G401 (cell line): Measurements from ENCODE around the gene MICAL3. TPM values are rescaled to one million over a fixed set of nuclear protein-coding genes. Genes with fewer than 3 reads are reported as not detected.
"Not testable (repeated sequence)": the region's sequence is repeated elsewhere in the genome, so short reads cannot be mapped to it uniquely, and the experiment has no call there.

Experiments
- DNase-seq: peaks from one replicate; pipeline ENCODE4 v3.0.0-alpha.2; 2015; ENCODE audit warnings: low spot score
- in situ Hi-C: cut with HindIII; loops from 2 replicates; pipeline ENCODE4 v1.10.0; 2016; ENCODE audit warnings: low sequenced_read_pairs, mixed read lengths
- total RNA-seq: library from RNA; depleted of rRNA; stranded (reverse); fragments of >200 nt; shearing (Covaris generic); gene quantifications from 2 replicates; pipeline ENCODE4 v1.2.3, GENCODE V29; 2014

Gene MICAL3
- total RNA-seq, 1 experiment from 2014 or later: 5.3 TPM

DNA sequence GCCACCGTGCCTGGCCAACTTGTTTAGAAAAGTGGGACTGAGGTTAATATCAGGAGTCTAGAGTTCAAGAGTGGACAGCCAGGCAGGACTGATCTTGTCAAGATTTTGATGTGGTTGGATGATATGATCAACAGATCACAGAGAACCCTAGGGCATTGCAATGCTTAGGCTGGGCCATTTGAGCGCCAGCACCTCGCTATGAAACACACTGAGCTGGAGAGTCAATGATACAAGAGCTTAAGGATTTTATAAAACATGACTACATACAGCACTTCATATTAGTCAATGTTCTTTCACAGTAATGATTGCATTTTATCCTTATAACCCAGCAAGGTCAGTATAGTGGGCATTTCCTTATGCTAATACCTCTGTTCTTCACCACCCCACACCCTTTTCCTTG is 38.1 kb upstream of the MICAL3 start:
- in situ Hi-C loops: no loop called here

DNA sequence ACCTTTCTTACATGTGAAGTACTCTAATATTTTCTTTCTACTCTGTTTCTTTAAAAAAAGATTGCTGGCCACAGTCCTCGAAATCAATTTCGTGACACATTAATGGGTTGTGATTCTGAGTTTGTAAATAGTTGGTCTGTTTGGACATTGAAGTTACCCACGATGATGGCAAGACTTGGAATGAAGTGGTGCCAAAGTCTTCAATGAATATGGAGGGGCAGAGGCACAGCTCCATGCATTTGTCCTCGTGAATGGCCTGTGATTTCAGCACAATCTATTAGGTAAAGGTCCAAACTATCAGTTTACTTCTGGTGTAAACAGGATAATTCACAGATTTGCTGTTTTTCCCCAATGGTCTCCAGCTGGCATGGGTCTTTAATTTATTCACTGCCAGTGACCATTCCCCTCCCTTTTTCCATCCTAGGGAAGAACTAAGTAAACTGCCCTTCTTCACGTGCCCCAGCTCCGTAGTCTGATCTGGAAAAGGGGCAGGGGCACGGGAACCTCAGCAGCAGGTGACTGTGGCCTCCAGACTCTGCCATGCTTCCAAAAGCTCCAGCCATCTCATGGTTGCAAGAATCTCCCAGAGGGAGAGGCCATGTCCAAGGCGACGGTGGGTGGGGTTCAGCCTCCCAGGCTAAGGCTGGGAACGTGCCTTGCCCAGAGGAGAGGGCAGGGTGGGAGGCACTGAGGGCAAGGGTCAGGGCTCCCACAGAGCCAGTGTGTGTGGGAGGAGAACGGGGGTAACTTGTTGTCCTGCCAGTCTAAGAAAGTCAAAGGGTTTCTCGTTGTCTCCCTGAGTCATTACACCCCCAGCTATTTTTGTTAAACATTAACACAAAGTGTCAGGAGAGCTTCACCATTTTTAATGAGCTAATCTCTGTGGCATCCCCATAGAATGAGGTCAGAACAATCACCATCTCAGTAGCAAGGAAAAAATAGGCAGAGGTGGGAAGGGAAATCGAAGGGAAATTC is 36.6 kb upstream of the MICAL3 start:
- DNase-seq: no peak
- in situ Hi-C loops: no loop called here

More for the DNA sequence above, 38.1 kb upstream of the MICAL3 start:
- no peak for DNase-seq

DNA sequence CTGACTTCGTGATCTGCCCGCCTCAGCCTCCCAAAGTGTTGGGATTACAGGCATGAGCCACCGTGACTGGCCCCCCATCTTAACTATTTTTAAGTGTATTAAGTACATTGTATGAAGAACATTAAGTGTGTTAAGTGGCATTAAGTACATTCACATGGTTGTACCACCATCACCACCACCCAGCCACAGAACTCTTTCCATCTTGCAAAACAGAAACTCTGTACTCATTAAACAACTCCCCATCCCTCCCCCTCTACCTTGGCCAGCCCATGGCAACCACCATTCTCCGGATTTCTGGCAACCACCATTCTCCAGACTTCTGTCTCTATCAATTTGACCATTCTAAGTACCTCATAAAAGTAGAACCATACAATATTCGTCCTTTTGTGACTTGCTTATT is 35.6 kb upstream of the MICAL3 start:
- in situ Hi-C loops: no loop called here
- DNase-seq: no peak

DNA sequence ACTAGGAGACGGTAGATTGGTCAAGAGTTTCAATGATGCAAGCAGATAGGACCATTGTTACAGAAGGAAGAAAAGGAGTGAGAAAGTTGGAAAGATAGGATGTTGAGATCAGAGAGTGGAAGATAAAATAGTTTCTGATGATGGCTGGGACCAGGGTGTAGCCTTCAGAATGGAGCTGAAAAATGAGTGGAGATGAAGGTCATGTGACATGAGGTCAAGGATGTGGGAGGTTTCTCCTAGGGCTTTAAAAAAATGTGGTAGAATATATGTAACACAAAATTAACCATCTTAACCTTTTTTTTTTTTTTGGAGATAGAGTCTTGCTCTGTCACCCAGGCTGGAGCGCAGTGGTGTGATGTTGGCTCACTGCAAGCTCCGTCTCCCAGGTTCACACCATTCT is 35.1 kb upstream of the MICAL3 start:
- DNase-seq: no peak
- in situ Hi-C loops: no loop called here

DNA sequence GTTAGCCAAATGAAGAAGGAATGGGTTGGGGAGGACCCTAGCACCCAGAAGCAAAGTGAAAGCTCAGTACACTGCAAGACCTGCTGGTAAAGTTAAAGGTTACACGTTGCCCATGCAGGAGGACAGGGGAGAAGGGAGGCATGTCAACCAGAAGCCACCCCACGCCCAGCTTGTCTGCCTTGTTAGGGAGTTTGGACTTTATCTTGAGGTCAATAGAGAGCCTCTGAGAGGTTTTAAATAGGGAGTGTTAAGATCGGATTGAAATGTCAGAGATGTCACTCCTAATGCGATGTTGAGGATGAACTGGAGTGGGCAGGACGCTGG is 34.7 kb upstream of the MICAL3 start:
- no peak for DNase-seq
- in situ Hi-C loops: no loop called here

DNA sequence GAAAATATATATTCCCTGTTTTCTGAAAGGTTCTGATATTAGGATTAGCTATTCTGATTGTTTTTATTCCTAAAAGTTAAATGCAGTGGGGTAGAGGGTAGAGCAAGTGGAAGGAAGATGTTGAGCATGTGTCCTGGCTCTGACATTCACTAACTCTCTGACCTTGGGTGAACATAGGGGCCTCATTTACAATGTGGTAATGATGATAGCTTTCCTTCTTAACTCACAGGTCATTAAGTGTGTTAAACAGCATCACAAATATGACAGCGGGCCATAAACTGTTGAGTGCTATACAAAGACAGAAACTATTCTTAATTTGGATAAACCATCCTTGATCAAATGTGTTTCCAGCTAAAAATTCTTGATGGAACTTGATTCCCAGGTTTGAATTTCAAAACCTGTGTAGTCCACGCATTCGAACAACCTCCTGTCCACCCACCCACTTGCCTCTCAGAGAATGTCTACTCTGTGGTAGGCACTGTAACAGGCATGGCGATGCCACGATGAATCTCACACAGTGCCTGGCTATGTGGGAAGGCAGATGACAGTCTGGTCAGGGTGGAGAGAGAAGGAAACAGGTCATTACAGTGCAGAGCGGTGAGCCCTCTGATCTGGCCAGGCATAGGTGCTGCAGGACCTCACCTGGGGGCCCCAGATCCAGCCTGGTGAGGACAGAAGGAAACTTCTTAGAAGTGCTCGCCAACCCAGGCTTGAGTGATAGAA is 34.2 kb upstream of the MICAL3 start:
- no peak for DNase-seq
- in situ Hi-C loops: no loop called here

DNA sequence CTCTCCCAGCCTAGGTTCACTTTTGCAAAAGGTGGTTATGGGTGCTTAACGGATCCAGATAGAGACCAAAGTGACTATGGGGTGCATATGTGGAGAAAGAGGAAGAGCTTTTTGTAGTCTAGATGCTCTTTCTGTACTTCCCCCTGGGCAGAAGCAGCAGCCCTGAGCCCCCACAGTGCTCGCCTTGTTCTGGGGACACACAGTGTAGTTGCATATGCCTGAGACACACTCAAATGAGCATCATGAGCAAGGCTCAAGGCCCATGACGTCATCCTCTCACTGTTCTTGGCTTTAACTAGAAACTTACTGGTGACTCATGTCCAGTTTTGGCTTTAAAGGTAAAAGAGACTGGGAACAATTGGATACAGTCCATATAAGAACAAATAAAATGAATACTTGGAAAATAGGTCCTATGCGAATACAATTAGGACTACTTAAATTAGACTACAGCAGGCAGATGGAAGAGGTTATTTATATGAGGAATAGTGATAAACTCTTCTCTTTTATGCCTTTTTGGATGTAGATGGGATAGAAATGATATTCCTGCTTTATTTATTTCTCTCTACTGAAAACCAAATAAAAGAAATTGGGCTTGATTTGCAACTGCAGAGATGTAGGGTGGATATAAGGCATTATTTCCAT is 33.3 kb upstream of the MICAL3 start:
- DNase-seq: peak; percentile 85
- in situ Hi-C loops: no loop called here

DNA sequence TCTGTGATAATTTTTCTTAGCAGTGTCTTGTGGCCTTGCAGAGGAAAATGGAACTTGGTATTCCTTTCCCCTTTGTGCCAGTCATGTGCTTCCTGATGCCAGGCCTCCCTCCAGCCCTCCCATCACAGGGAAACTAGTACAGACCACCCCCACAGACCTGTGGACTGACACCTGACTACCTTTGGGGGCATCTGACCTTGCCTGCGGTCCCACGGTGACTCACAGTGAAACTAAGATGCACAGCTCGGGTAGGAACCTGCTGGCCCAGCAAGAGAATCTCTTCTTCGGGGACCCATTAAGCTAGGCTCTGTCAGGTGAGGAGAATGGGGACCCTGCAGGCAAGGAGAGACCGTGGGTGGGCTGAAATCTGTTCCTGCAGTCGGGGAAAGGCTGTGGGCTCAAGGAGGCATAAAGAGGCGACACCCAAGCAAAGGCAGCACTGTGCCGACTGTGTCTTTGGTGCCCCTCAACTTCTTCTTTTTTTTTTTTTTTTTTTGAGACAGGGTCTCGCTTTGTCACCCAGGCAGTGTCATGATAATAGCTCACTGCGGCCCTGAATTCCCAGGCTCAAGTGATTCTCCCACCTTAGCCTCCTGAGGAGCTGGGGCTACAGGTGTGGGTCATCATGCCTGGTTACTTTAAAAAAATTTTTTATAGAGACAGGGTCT is 32.6 kb upstream of the MICAL3 start:
- in situ Hi-C loops: no loop called here
- DNase-seq: no peak

DNA sequence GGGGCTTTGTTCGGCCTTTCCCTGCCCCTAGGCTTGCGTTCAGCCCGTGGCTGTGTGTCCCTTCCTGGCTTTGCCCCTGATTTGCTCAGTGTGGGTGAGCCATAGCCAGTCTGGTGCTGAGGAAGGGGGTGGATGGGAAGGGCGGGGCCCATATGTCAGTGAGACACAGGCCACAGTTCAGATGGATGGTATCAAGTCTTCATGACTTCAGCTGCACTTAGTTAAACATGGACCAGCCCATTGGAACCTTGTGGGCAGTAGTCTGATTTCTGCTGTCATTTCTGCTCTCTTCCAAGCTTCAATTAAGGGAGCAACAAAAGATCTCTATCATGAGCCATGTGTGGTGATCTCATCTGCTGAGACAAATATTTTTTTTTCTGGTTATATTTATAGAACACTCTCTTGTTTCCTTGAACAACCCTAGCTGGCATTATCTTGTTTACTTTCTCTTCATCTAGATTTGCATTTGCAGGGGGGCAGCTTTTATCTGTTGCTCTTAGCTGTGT is 31.9 kb upstream of the MICAL3 start:
- DNase-seq: peak; percentile 66
- in situ Hi-C loops: no loop called here

DNA sequence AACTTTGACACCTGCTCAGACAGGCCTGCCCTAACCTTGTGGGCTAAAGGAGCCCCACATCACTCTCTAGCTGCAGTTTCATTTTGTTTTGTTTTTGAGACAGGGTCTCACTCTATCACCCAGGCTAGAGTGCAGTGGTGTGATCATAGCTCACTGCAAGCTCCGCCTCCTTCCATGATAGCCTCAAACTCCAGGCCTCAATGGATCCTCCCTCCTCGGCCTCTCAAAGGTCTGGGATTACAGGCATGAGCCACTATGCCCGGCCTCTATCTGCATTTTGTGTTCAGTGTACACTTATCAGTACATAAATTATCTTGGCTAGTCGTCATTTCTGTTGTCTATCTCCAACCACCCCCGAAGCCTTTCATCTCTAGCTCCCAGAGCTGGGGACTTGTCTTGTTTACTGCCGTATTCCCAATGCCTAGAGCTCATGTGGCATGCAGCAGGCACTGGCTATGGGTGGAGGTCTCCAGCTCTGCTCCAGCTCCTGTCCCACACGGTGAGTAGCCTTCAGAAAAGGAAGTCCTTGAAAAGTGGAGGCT is 31.3 kb upstream of the MICAL3 start:
- in situ Hi-C loops: no loop called here

DNA sequence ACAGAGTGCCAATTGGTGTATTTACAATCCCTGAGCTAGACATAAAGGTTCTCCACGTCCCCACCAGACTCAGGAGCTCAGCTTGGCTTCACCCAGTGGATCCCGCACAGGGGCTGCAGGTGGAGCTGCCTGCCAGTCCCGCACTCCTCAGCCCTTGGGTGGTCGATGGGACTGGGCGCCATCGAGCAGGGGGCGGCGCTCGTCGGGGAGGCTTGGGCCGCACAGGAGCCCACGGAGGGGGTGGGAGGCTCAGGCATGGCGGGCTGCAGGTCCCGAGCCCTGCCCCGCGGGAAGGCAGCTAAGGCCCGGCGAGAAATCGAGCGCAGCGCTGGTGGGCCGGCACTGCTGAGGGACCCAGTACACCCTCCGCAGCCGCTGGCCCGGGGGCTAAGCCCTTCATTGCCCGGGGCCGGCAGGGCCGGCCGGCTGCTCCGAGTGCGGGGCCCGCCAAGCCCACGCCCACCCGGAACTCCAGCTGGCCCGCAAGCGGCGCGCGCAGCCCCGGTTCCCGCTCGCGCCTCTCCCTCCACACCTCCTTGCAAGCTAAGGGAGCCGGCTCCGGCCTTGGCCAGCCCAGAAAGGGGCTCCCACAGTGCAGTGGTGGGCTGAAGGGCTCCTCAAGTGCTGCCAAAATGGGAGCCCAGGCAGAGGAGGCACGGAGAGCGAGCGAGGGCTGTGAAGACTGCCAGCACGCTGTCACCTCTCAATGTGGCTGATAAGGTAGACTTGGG is 29.0 kb upstream of the MICAL3 start:
- in situ Hi-C loops: not testable (repeated sequence)

More for the DNA sequence above, 31.3 kb upstream of the MICAL3 start:
- DNase-seq: no peak

DNA sequence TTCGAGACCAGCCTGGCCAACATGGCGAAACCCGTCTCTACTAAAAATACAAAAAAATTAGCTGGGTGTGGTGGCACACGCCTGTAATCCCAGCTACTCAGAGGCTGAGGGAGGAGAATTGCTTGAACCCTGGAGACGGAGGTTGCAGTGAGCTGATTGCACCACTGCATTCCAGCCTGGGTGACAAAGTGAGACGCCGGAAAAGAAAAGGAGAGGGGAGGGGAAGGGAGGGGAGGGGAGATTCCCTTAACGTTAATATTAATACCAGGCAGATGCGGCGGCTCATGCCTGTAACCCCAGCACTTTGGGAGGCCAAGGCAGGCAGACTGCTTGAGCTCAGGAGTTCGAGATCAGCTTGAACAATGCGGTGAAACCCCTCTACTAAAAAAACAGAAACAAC is 26.8 kb upstream of the MICAL3 start:
- DNase-seq, in situ Hi-C loops: not testable (repeated sequence)

More for the DNA sequence above, 29.0 kb upstream of the MICAL3 start:
- DNase-seq: not testable (repeated sequence)

DNA sequence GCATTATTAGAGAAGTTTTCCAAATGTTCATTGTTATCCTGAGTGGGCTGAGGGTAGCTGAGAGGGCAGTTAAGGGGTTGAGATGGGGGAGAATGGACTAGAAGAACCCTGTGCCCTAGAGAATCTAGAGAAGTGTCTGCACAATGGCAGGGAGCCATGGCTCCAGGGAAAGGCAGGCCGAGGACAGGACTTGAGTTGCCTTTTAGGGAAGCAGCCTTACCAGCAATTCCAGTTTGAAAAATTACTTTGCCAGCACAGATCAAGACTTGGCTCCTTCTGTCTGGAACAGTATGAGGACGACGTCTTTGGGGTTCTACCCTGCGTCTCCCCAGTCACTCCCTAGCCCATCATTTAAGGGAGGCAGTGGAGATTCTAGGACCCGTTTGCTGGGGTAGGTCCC is 25.7 kb upstream of the MICAL3 start:
- no peak for DNase-seq
- in situ Hi-C loops: no loop called here

DNA sequence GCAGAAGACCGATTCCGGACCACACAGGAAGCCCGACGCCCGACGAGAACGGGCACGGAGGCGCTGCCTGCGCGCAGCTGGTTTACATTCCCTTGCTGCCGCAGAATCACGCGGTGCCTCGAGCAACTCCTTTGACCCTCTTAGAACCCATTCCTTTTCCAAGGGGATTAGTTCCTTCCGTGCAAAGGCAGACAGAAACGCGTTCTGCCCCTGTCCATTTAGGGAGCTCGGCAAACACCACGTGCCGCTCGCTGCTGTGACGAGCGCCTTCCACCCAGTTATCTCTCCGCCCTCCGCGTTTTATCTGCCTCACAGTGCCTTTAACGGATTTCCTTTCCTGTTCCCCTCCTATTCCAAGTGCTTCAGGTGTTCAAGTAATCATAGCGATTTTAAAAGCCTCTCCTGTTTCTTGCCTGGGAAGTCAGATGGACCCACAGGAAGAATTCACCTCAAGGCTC is 24.1 kb upstream of the MICAL3 start:
- in situ Hi-C loops: no loop called here
- DNase-seq: peak; percentile 30

DNA sequence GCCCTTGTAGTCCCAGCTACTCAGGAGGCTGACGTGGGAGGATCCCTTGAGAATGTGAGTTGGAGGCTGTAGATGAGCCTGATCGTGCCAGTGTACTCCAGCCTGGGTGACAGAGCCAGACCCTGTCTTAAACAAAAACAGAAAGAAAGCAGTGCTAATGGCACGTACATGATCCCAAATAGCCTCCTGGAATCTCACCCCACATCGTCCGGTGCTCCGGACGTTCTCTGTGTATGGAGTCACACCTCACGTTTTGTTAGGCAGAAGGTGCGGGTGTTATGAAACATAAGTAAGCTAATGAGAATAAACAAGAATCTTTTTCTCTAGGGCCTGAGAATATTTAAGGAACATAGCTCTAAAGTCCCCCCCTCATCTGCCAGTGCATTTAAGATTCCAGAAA is 23.7 kb upstream of the MICAL3 start:
- in situ Hi-C loops: no loop called here
- DNase-seq: no peak

DNA sequence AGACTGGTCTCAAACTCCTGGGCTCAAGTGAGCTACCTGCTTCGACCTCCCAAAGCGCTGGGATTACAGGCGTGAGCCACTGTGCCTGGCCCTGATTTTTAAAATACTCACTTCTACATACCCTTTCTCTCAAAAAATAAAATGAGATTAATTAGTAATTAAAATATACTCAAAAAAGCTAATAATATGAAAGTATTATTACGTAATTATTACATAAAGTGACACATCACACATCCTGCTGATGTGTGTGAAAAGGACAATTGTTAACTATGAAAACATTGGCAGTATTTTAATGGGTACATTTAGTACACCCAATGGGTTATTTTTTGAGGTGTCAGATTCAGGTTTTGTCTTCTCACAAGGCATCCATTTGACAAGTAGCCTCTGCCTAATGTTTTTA is 21.4 kb upstream of the MICAL3 start:
- no peak for DNase-seq
- in situ Hi-C loops: no loop called here

DNA sequence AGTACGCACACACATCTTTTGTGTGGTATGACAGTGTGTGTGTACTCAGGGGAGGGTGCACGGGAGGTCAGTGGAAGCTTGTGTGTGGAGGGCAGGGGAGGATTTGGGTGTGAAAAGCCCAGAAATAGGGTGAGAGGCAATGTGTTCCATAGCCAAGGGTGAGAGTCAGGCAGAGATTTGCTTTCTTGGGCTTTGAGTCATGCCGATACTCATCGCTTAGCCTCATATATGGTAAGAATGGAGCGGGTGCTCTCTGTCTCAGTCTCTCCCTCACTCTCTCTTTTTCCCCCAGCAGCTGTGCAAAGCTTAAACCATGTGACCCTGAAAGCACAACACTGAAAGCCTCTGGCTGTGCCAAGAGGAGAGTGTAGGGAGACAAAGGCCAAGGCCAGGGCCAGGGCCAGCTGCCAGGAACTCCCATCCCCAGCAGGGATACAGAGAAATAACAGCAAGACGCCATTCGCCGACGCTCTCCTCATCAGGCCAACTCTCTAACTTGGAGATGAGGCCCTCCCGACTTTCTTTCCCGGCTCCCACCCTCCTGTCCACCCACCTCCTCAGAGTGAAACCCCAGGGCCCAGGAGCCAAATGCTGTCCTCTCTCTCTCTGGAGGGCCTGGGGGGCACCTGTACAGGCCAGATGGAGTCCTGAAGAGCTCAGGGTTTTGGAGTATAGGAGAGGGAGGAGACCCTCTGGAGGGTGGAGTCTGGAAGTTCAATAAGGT is 20.3 kb upstream of the MICAL3 start:
- in situ Hi-C loops: no loop called here

DNA sequence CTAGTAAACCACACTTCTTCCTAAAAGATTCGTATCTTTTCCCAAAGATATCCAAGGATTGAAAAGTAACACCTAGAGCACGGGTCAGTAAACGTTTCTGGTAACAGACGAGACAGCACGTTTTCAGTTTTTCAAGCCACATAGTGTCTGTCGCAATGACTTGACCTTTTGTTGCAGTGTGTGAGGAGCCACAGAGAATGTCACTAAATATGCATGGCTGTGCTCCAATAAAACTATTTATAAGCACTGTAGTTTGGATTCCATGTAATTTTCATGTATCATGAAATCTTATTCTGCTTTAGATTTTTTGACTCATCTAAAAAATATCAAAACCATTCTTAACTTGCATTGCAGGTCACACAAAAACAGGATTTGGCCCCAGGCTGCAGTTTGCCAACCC is 18.3 kb upstream of the MICAL3 start:
- in situ Hi-C loops: no loop called here
- no peak for DNase-seq

More for the DNA sequence above, 20.3 kb upstream of the MICAL3 start:
- no peak for DNase-seq
